AG04450 (cell line): ENCODE measurements around the gene BLNK. TPM values are rescaled to one million over a fixed set of nuclear protein-coding genes. Genes with fewer than 3 reads are reported as not detected.

Experiments
- CTCF ChIA-PET: fragments of 300-600, 350-600 bp; formaldehyde crosslinking; extraction: SDS; loops from one replicate; lab custom pipeline; 2022; ENCODE audit warnings: antibody characterized with exemption, inconsistent platforms; lab: Charles Lee
- POLR2A ChIA-PET: fragments of 350-600 bp; formaldehyde crosslinking; extraction: SDS; loops from one replicate; lab custom pipeline; 2021; ENCODE audit warnings: antibody characterized with exemption, inconsistent platforms; lab: Yijun Ruan, JAX
- DNase-seq: peaks from one replicate; pipeline ENCODE4 v3.0.0-alpha.2; 2011; ENCODE audit warnings: low read depth, low spot score
- H3K27ac ChIP-seq: one replicate; pipeline ENCODE4 v1.5.1; 2012; ENCODE audit warnings: low read depth, low read length, control low read depth
- H3K27me3 ChIP-seq: one replicate; pipeline ENCODE4 v1.6.0; 2012; ENCODE audit warnings: low read length; ENCODE audit not compliant: control insufficient read depth, insufficient read depth
- H3K4me3 ChIP-seq: 2 replicates; pipeline ENCODE4 v1.5.1; 2011; ENCODE audit warnings: mild to moderate bottlenecking, low read depth, low read length, control low read depth
- H3K9me3 ChIP-seq: 2 replicates; pipeline ENCODE4 v1.5.1; 2012; ENCODE audit warnings: low read length; ENCODE audit not compliant: control insufficient read depth, insufficient read depth
- polyA plus RNA-seq: library from polyadenylated mRNA; depleted of rRNA; stranded (reverse); fragments of >200 nt; gene quantifications from 2 replicates; pipeline ENCODE4 v1.2.3, GENCODE V29; 2011
- TF ChIP-seq, protein P1 (sequence below): IDR thresholded peaks from 2 replicates; pipeline ENCODE4 v1.5.1; 2011; ENCODE audit warnings: low read depth, low read length, control low read depth, inconsistent platforms

BLNK gene
- polyA plus RNA-seq, 1 experiment: not detected

DNA sequence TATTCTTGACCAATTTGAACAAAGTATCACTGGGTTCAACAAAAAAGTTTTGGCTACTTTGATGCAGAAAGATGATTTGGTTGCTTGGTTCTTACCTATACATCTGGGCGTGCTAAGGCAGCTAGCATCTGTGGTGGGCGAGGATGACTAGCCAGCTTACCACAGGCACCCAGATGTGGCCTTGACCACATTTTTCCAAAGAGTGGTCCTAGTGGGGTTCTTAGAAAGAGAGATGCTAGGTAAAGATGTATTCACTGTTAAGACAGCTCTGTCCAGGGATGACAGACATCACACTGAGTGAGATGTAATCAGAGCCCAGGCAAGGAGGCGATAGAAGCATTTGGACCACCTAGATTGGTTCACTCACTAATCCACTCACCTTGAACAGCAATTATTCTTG is 33.6 kb upstream of the BLNK start:
- TF ChIP-seq, protein P1, sequence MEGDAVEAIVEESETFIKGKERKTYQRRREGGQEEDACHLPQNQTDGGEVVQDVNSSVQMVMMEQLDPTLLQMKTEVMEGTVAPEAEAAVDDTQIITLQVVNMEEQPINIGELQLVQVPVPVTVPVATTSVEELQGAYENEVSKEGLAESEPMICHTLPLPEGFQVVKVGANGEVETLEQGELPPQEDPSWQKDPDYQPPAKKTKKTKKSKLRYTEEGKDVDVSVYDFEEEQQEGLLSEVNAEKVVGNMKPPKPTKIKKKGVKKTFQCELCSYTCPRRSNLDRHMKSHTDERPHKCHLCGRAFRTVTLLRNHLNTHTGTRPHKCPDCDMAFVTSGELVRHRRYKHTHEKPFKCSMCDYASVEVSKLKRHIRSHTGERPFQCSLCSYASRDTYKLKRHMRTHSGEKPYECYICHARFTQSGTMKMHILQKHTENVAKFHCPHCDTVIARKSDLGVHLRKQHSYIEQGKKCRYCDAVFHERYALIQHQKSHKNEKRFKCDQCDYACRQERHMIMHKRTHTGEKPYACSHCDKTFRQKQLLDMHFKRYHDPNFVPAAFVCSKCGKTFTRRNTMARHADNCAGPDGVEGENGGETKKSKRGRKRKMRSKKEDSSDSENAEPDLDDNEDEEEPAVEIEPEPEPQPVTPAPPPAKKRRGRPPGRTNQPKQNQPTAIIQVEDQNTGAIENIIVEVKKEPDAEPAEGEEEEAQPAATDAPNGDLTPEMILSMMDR: no peak
- Histone ChIP-seq H3K27ac (no peak overlapping the region), H3K9me3 (no peaks in the 10 kb centered on the region), H3K4me3 (no peak overlapping the region), H3K27me3 (no peaks in the 10 kb centered on the region)
- DNase-seq: no peak
- ChIA-PET CTCF (interaction anchor here (1.0 kb wide), 1 partner anchor 11 kb away, joined by 3 read pairs; no protein-coding TSS in a partner anchor), POLR2A (no interaction called here)

DNA sequence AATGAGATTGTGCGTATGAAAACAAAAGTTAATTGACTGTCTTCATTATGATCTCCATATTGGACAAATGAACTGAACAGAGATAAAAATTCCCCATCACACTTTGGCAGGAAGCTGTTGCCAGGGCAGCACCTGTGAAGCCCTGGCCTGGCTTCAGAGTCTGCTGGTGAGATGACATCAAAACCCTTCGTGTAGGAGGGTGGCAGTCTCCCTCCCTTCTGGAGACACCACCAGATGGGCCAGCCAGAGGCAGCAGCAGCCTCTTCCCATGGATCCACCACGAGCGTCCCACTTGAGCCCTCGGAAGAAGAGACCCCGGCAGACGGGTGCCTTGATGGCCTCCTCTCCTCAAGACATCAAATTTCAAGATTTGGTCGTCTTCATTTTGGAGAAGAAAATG is 32.9 kb upstream of the BLNK start, which contains the start of gene DNTT:
TSS of gene DNTT (plus strand) at position 205 of the 400 bp plus-strand sequence. CDS start at position 269, 64 bp downstream.
- TF ChIP-seq, protein P1: no peak
- no peaks in the 10 kb centered on the region for H3K27me3 ChIP-seq
- ChIA-PET CTCF (interaction anchor here (1.0 kb wide), 1 partner anchor 10 kb away, joined by 3 read pairs; no protein-coding TSS in a partner anchor), POLR2A (no interaction called here)
- H3K9me3 ChIP-seq: no peaks in the 10 kb centered on the region
- no peak within 1 kb of the TSS for H3K27ac ChIP-seq
- no peak for DNase-seq
- no peak within 1 kb of the TSS for H3K4me3 ChIP-seq

DNA sequence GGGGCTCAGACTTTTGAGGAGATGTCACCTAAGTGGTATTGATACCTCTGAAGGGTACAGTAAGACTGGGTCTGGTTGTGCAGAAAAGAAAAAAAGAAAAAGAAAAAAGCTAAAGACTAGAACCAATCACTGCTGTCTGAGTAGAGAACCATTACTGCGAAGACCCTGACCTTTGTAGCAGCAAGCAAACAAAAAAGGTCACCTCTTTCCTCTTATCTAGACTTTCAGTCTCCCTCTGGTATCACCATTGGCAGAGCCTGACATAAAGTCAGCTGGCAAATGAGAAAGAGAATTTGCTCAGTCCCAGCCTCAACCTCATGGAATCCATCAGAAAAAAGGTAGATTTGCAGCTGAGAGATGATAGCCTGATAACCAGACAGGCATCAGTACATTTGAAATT is 30.2 kb upstream of the BLNK start:
- ChIA-PET CTCF (interaction anchor here (1.5 kb wide), 1 partner anchor 39 kb away, joined by 3 read pairs; no protein-coding TSS in a partner anchor), POLR2A (no interaction called here)
- Histone ChIP-seq H3K4me3 (no peak overlapping the region), H3K27ac (no peak overlapping the region), H3K27me3 (no peaks in the 10 kb centered on the region), H3K9me3 (no peaks in the 10 kb centered on the region)
- DNase-seq: no peak
- TF ChIP-seq, protein P1: no peak

DNA sequence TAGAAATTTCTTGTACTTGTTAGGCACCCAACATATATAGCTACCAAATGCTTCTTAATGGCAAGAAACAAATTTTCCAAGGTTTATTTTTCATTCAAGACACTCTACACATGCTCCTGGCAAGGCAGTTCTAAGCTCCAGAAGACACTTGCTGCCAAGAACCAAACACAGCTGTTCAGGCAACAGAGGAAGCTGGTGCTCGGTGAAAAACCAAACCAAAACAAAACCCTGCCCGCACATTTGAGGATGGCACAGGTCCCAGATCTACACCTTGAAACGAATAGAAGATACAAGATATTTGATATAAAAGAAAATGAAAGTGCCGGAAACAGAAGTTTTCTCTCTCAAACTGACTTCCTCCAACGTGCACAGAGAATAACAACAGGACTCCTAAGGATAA is 28.0 kb upstream of the BLNK start:
- Histone ChIP-seq H3K9me3 (no peaks in the 10 kb centered on the region), H3K27me3 (no peaks in the 10 kb centered on the region), H3K4me3 (no peak overlapping the region), H3K27ac (no peak overlapping the region)
- no peak for DNase-seq
- TF ChIP-seq, protein P1: no peak
- ChIA-PET POLR2A (no interaction called here), CTCF (interaction anchor here (0.6 to 0.9 kb wide), 2 partner anchors 40 to 69 kb away, joined by 3 read pairs; no protein-coding TSS in a partner anchor)

DNA sequence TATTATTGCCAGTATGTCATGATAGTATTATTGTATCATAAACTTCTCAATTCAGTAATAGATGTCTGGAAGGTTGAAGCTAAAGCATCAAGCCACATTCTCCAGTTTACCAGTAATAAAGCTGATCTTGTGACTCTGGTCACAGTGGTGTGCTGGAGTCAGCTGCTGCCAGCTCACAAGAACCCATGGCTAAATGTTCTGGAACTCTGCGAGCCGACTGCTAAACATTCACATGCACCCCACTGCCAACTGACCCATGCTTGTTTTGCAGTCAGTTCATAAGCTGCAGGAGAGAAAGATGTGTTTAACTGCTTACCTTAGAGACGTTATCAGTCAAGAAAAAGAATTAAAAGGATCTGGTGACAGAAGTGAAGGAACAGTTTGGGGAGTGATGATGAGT is 27.0 kb upstream of the BLNK start:
- TF ChIP-seq, protein P1: no peak
- H3K27ac ChIP-seq: no peak overlapping the region
- peaks cover 3% of the 10 kb centered on the region for H3K27me3 ChIP-seq
- CTCF ChIA-PET: interaction anchor here (0.8 kb wide), 1 partner anchor 69 kb away, joined by 3 read pairs; no protein-coding TSS in a partner anchor
- POLR2A ChIA-PET: no interaction called here
- no peak overlapping the region for H3K4me3 ChIP-seq
- DNase-seq: no peak
- H3K9me3 ChIP-seq: no peaks in the 10 kb centered on the region
